HEK293 (cell line): Measurements from ENCODE around the gene PYCR2.

Experiments
- KLF10 ChIP-seq: fragments of 450-650 bp; IDR thresholded peaks from 2 replicates; pipeline ENCODE4 v1.5.1; 2018; ENCODE audit warnings: missing biosample characterization, mild to moderate bottlenecking, missing genetic modification characterization
- YY1 ChIP-seq: fragments of 450-650 bp; formaldehyde crosslinking; IDR thresholded peaks from 2 replicates; pipeline ENCODE4 v1.5.1; 2018; ENCODE audit warnings: missing biosample characterization, missing genetic modification characterization
- ZBTB8A ChIP-seq: fragments of 450-650 bp; formaldehyde crosslinking; IDR thresholded peaks from 2 replicates; pipeline ENCODE4 v1.5.1; 2016; ENCODE audit warnings: missing biosample characterization, missing genetic modification characterization
- ZNF140 ChIP-seq: fragments of 450-650 bp; formaldehyde crosslinking; IDR thresholded peaks from 2 replicates; pipeline ENCODE4 v1.5.1; 2016; ENCODE audit warnings: missing biosample characterization, missing genetic modification characterization
- ZNF521 ChIP-seq: fragments of 450-650 bp; formaldehyde crosslinking; IDR thresholded peaks from 2 replicates; pipeline ENCODE4 v1.5.1; 2017; ENCODE audit warnings: missing biosample characterization, mild to moderate bottlenecking, missing genetic modification characterization
- TF ChIP-seq, protein P1 (sequence below): fragments of 450-650 bp; formaldehyde crosslinking; IDR thresholded peaks from 2 replicates; pipeline ENCODE4 v1.5.1; 2016; ENCODE audit warnings: missing biosample characterization, missing genetic modification characterization
- TF ChIP-seq, protein P2 (sequence below): fragments of 450-650 bp; formaldehyde crosslinking; IDR thresholded peaks from 2 replicates; pipeline ENCODE4 v1.5.1; 2016; ENCODE audit warnings: missing biosample characterization, missing genetic modification characterization
- TF ChIP-seq, protein P3 (sequence below): fragments of 450-650 bp; formaldehyde crosslinking; IDR thresholded peaks from 2 replicates; pipeline ENCODE4 v1.5.1; 2016; ENCODE audit warnings: missing biosample characterization, missing genetic modification characterization
- TF ChIP-seq, protein P4 (sequence below): fragments of 450-650 bp; formaldehyde crosslinking; IDR thresholded peaks from 2 replicates; pipeline ENCODE4 v1.5.1; 2017; ENCODE audit warnings: missing biosample characterization, missing genetic modification characterization

DNA sequence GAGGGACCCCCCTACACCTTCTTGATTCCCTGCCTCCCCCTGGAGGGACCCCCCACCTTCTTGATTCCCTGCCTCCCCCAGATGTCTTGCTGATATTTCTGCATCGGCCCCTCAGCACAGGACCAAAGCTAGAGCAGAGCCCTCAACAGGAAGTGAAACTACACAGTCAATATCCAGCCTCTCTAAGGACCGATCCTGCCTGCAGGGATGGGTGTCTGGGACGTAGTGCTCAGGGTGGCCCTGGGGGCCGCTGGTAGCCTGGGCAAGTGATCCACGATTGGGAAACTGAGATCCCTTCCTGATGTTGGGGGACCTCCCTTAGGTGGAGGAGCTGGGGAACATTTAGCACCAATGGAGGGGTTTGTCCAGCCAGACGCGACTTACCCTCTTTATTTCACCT, 20.9 kb upstream of the PYCR2 start:
- no peak for TF ChIP-seq KLF10 (tag by site-specific recombination)
- TF ChIP-seq, protein P1, sequence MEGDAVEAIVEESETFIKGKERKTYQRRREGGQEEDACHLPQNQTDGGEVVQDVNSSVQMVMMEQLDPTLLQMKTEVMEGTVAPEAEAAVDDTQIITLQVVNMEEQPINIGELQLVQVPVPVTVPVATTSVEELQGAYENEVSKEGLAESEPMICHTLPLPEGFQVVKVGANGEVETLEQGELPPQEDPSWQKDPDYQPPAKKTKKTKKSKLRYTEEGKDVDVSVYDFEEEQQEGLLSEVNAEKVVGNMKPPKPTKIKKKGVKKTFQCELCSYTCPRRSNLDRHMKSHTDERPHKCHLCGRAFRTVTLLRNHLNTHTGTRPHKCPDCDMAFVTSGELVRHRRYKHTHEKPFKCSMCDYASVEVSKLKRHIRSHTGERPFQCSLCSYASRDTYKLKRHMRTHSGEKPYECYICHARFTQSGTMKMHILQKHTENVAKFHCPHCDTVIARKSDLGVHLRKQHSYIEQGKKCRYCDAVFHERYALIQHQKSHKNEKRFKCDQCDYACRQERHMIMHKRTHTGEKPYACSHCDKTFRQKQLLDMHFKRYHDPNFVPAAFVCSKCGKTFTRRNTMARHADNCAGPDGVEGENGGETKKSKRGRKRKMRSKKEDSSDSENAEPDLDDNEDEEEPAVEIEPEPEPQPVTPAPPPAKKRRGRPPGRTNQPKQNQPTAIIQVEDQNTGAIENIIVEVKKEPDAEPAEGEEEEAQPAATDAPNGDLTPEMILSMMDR (tag by site-specific recombination): no peak
- TF ChIP-seq, protein P2, sequence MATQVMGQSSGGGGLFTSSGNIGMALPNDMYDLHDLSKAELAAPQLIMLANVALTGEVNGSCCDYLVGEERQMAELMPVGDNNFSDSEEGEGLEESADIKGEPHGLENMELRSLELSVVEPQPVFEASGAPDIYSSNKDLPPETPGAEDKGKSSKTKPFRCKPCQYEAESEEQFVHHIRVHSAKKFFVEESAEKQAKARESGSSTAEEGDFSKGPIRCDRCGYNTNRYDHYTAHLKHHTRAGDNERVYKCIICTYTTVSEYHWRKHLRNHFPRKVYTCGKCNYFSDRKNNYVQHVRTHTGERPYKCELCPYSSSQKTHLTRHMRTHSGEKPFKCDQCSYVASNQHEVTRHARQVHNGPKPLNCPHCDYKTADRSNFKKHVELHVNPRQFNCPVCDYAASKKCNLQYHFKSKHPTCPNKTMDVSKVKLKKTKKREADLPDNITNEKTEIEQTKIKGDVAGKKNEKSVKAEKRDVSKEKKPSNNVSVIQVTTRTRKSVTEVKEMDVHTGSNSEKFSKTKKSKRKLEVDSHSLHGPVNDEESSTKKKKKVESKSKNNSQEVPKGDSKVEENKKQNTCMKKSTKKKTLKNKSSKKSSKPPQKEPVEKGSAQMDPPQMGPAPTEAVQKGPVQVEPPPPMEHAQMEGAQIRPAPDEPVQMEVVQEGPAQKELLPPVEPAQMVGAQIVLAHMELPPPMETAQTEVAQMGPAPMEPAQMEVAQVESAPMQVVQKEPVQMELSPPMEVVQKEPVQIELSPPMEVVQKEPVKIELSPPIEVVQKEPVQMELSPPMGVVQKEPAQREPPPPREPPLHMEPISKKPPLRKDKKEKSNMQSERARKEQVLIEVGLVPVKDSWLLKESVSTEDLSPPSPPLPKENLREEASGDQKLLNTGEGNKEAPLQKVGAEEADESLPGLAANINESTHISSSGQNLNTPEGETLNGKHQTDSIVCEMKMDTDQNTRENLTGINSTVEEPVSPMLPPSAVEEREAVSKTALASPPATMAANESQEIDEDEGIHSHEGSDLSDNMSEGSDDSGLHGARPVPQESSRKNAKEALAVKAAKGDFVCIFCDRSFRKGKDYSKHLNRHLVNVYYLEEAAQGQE (tag by site-specific recombination): no peak
- no peak for TF ChIP-seq ZBTB8A (tag by site-specific recombination)
- no peak for TF ChIP-seq YY1 (tag by site-specific recombination)
- TF ChIP-seq ZNF521 (tag by site-specific recombination): no peak
- TF ChIP-seq, protein P3, sequence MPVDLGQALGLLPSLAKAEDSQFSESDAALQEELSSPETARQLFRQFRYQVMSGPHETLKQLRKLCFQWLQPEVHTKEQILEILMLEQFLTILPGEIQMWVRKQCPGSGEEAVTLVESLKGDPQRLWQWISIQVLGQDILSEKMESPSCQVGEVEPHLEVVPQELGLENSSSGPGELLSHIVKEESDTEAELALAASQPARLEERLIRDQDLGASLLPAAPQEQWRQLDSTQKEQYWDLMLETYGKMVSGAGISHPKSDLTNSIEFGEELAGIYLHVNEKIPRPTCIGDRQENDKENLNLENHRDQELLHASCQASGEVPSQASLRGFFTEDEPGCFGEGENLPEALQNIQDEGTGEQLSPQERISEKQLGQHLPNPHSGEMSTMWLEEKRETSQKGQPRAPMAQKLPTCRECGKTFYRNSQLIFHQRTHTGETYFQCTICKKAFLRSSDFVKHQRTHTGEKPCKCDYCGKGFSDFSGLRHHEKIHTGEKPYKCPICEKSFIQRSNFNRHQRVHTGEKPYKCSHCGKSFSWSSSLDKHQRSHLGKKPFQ: no peak
- TF ChIP-seq, protein P4, sequence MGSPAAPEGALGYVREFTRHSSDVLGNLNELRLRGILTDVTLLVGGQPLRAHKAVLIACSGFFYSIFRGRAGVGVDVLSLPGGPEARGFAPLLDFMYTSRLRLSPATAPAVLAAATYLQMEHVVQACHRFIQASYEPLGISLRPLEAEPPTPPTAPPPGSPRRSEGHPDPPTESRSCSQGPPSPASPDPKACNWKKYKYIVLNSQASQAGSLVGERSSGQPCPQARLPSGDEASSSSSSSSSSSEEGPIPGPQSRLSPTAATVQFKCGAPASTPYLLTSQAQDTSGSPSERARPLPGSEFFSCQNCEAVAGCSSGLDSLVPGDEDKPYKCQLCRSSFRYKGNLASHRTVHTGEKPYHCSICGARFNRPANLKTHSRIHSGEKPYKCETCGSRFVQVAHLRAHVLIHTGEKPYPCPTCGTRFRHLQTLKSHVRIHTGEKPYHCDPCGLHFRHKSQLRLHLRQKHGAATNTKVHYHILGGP (tag by site-specific recombination): no peak
- no peak for TF ChIP-seq ZNF140
